CMK (cell line): Measurements from ENCODE around the gene PRKAR1B.

Source experiments
- DNase-seq: peaks from one replicate; pipeline ENCODE4 v3.0.0-alpha.2; 2010; ENCODE audit warnings: low read depth

PRKAR1B gene

DNA sequence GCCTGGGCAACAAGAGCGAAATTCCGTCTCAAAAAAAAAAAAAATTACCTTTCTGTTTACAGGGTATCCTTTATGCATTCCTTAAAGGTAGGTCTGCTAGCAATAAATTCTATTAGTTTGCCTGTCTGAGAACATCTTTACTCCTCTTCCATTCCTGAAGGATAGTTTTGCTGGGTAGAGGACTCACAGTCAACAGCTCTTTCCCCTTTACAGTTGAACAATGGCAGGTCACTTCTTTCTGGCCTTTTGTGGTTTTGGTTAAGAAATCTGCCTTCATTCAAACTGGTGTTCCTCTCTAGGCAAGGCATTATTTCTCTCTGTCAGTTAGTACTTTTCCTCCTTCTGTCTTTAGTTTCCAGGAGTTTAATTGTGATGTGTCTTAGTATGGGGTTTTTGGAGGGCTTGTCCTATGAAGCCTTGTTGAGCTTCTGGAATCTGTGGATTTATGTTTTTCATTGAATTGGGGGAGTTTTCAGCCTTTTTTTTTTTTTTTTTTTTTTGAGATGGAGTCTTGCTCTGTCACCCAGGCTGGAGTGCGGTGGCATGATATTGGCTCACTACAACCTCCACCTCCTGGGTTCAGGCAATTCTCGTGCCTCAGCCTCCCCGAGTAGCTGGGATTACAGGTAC is 5.3 kb downstream of the PRKAR1B start:
- DNase-seq = no peak

DNA sequence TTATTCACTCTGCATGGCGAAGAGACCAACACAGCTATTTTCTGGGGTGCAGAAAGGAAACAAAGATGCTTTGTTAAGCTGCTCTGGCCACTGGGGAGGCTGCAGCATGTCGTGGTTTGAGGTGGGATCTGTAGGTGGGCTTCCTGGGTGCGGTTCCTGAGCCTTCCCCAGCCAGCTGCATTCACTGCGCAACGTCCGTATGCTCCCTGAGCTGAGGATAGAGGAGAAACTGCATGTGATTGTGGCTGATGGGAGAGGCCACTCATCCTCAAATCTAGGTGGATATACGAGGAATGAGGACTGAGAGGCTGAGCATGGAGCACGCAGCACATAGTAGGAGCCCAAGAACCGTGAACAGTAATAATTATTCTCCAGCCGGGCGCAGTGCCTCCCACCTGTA is 10.4 kb downstream of the PRKAR1B start:
- no peak for DNase-seq

GRCh38 chr7:716222-716621 is 10.9 kb downstream of the PRKAR1B start:
- DNase-seq = no peak

GRCh38 chr7:714251-714671 is 12.8 kb downstream of the PRKAR1B start:
- no peak for DNase-seq

GRCh38 chr7:713488-714230 is 13.4 kb downstream of the PRKAR1B start:
- no peak for DNase-seq

- no peak for DNase-seq
These were observed 14.0 kb downstream of the PRKAR1B start for GRCh38 chr7:713139-713457.

DNA sequence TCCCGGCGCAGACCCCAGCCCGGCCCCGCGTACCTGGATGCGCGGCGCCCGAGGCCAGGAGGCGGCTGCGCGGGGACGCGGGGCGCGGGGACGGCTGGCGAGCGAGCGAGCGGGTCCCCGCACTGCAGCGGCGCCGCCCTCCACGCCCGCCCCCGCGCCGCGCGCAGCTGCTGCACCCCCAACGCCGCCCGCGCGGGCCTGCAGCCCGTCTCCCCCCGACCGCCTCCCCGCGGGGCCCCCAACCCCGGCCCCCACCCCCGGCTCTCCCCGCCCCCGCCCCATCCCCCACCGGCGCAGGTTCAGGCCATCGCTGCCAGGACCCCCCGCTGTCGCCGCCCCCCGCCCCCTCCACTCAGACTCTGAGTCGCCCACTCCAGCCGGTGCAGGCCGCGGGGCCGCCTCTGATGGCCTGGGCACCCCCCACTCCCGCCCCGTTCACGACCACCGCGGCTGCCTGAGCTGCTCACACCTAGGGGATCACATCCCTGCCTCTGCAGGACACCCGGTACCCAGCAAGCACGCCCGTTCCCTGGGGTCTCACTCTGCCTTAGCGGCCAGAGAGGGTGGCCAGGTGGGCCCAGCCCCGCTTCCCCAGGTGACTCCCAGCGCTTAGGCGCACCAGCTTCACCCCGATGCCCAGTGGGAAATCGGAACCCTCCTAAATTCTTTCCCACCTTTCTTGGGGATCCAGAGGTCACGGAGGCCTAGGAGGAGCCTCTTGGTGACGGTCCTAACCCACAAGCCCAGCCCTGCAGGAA is 14.5 kb downstream of the PRKAR1B start:
- no peak for DNase-seq

- no peak for DNase-seq
These were observed 15.1 kb downstream of the PRKAR1B start for GRCh38 chr7:711922-712380.

- no peak for DNase-seq
These were observed 15.8 kb downstream of the PRKAR1B start for GRCh38 chr7:711093-711921.

DNA sequence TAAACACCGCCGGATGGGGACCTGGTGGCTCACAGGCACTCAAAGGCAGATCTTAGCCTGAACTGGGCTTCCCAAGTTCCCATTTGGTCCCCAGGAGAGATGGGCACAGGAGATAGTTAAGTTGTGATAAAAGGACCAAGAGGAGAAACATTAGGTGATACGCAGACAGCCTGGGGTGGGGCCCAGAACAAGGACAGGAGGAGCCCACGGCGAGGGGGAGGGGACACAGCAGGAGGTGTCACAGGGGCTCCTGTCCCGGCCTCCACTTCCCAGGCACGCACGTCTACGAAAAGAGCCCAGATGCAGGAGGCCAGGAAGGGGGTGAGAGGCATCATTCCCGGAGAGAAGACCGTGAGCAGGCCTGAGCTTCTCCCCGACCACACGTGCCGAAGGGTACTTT is 16.9 kb downstream of the PRKAR1B start:
- DNase-seq = no peak

GRCh38 chr7:707296-708000 is 19.6 kb downstream of the PRKAR1B start:
- no peak for DNase-seq

GRCh38 chr7:706721-707120 is 20.4 kb downstream of the PRKAR1B start:
- DNase-seq = no peak

- no peak for DNase-seq
These were observed 24.0 kb downstream of the PRKAR1B start for GRCh38 chr7:703049-703448.

- DNase-seq = no peak
These were observed 25.9 kb downstream of the PRKAR1B start for GRCh38 chr7:701086-701671.

- DNase-seq = no peak
These were observed 27.5 kb downstream of the PRKAR1B start for GRCh38 chr7:699476-700170.

GRCh38 chr7:698515-699475 is 28.3 kb downstream of the PRKAR1B start:
- DNase-seq = peak; percentile 49

DNA sequence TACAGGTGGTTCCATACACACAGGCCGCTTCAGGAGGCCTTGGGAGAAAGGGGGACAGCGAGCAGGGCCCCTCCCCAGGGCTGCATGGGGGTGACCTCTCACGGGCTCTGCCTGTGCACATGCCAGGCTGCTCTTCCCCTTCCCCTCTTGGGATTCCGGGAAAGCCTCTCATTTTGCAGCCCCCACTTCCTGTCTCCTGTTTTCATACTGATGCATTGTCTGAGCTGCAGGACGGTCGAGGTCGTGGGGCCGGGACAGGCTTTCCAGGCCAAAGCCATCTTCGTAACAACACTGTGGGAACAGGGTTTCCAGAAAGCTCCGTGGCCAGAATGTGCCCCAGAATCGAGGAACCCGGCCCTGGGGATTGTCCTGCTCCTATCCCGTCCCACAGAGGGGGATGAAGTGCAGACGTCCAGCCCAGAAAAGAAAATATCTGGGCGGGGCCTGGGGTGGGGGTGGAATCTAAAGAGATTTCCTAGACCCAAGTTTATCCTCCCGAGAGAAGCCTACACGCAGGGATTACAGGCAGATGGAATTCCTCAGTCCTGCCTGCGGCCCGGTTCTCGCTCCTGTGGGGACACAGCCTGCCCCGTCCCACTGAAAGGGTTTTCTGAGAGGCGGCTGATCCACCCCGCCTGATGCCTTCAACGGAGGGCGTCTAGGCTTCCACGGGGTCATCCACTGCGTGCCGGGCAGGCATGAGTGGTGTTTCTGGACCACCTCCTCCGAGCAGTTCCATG is 30.1 kb downstream of the PRKAR1B start:
- DNase-seq = no peak

- no peak for DNase-seq
These were observed 30.7 kb downstream of the PRKAR1B start for GRCh38 chr7:696426-696811.

GRCh38 chr7:693280-693679 is 33.8 kb downstream of the PRKAR1B start:
- DNase-seq = no peak
